ENCODE results near the gene HNRNPA3. TPM values are rescaled to one million over a fixed set of nuclear protein-coding genes. Genes with fewer than 3 reads are reported as not detected.
A peak's percentile ranks its signal among the peaks of the same experiment; 100 is the strongest.

The HNRNPA3 gene
- total and polyA plus RNA-seq, 10 of the 15 experiments (the other 5 are each of a cell fraction or from before 2014, with no cell fraction given) = 40.4 to 343 (median 206) TPM

DNA sequence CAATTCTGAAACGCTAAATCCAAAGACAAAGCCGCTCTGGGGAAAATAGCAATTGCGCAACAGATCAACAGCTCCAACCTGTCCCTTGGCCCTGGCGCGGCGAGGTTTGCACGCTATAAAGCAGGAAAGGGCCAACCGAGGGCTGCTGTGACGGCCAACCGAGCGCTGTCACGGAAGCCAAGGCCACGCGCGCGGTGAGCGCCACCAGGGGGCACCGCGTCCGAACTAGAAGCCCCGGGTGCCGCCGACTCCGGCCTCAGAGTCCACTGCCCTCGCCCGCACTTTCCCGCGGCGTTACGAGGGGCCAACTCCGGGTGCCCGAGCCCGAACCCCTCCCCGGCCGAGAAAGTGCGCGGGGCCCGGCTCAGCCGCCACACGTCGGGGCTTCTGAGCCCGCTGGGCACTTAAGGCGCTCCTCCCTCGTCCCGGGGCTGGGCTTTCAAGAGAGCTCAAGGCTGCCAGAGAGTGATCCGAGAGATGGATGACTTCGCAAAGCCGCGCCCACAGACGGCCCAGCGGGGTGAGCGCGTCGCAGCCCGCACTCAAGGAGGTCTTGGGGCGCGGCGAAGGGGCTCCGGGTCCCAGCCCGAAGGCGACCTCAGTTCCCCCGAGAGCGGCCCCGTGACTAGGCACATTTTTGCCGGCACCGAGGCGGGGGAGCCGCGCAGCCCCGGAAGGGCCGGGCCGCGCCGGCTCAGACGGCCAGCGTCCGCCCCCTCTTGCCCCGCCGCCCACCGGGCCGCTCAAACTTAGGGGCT, 51.0 kb downstream of the HNRNPA3 start (continued):
- TF ChIP-seq RFX5 (IDR thresholded peaks at IDR 0.05; ENCODE audit: low read depth, low read length) (no peak), MEF2B (IDR thresholded peaks at IDR 0.05; ENCODE audit: partially characterized antibody, poor library complexity, severe bottlenecking) (peak; percentile 27), IKZF2 (IDR thresholded peaks at IDR 0.05) (peak; percentile 87 to 88), TBL1XR1 (IDR thresholded peaks at IDR 0.05; ENCODE audit: low read depth, low read length) (peak; percentile 77), EP300 (IDR thresholded peaks at IDR 0.05; ENCODE audit: borderline replicate concordance in 1 of 2, control insufficient read depth in 1 of 2, low read depth in 2 of 2, low read length in 2 of 2) (peak; percentile 90 to 93), ZNF217 (IDR thresholded peaks at IDR 0.05) (no peak), HDGF (IDR thresholded peaks at IDR 0.05) (peak; percentile 54; the same call in 1 of the 2 replicates), NFYA (IDR thresholded peaks at IDR 0.05; ENCODE audit: borderline replicate concordance, low read depth, low read length) (no peak), MEF2A (IDR thresholded peaks at IDR 0.05; ENCODE audit: insufficient read depth, low read depth, low read length) (no peak), RELA (IDR thresholded peaks at IDR 0.05; ENCODE audit: borderline replicate concordance, partially characterized antibody) (peak; percentile 89), ESRRA (IDR thresholded peaks at IDR 0.05; ENCODE audit: low read length) (0 out of 2 replicates have a peak, but pooled peaks have one; percentile 16)
- TF ChIP-seq, protein P1, sequence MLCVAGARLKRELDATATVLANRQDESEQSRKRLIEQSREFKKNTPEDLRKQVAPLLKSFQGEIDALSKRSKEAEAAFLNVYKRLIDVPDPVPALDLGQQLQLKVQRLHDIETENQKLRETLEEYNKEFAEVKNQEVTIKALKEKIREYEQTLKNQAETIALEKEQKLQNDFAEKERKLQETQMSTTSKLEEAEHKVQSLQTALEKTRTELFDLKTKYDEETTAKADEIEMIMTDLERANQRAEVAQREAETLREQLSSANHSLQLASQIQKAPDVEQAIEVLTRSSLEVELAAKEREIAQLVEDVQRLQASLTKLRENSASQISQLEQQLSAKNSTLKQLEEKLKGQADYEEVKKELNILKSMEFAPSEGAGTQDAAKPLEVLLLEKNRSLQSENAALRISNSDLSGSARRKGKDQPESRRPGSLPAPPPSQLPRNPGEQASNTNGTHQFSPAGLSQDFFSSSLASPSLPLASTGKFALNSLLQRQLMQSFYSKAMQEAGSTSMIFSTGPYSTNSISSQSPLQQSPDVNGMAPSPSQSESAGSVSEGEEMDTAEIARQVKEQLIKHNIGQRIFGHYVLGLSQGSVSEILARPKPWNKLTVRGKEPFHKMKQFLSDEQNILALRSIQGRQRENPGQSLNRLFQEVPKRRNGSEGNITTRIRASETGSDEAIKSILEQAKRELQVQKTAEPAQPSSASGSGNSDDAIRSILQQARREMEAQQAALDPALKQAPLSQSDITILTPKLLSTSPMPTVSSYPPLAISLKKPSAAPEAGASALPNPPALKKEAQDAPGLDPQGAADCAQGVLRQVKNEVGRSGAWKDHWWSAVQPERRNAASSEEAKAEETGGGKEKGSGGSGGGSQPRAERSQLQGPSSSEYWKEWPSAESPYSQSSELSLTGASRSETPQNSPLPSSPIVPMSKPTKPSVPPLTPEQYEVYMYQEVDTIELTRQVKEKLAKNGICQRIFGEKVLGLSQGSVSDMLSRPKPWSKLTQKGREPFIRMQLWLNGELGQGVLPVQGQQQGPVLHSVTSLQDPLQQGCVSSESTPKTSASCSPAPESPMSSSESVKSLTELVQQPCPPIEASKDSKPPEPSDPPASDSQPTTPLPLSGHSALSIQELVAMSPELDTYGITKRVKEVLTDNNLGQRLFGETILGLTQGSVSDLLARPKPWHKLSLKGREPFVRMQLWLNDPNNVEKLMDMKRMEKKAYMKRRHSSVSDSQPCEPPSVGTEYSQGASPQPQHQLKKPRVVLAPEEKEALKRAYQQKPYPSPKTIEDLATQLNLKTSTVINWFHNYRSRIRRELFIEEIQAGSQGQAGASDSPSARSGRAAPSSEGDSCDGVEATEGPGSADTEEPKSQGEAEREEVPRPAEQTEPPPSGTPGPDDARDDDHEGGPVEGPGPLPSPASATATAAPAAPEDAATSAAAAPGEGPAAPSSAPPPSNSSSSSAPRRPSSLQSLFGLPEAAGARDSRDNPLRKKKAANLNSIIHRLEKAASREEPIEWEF (IDR thresholded peaks at IDR 0.05; ENCODE audit: insufficient replicate concordance, low read depth, low read length) = no peak
- TF ChIP-seq, protein P2, sequence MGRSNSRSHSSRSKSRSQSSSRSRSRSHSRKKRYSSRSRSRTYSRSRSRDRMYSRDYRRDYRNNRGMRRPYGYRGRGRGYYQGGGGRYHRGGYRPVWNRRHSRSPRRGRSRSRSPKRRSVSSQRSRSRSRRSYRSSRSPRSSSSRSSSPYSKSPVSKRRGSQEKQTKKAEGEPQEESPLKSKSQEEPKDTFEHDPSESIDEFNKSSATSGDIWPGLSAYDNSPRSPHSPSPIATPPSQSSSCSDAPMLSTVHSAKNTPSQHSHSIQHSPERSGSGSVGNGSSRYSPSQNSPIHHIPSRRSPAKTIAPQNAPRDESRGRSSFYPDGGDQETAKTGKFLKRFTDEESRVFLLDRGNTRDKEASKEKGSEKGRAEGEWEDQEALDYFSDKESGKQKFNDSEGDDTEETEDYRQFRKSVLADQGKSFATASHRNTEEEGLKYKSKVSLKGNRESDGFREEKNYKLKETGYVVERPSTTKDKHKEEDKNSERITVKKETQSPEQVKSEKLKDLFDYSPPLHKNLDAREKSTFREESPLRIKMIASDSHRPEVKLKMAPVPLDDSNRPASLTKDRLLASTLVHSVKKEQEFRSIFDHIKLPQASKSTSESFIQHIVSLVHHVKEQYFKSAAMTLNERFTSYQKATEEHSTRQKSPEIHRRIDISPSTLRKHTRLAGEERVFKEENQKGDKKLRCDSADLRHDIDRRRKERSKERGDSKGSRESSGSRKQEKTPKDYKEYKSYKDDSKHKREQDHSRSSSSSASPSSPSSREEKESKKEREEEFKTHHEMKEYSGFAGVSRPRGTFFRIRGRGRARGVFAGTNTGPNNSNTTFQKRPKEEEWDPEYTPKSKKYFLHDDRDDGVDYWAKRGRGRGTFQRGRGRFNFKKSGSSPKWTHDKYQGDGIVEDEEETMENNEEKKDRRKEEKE (IDR thresholded peaks at IDR 0.05) = no peak
- TF ChIP-seq, protein P3, sequence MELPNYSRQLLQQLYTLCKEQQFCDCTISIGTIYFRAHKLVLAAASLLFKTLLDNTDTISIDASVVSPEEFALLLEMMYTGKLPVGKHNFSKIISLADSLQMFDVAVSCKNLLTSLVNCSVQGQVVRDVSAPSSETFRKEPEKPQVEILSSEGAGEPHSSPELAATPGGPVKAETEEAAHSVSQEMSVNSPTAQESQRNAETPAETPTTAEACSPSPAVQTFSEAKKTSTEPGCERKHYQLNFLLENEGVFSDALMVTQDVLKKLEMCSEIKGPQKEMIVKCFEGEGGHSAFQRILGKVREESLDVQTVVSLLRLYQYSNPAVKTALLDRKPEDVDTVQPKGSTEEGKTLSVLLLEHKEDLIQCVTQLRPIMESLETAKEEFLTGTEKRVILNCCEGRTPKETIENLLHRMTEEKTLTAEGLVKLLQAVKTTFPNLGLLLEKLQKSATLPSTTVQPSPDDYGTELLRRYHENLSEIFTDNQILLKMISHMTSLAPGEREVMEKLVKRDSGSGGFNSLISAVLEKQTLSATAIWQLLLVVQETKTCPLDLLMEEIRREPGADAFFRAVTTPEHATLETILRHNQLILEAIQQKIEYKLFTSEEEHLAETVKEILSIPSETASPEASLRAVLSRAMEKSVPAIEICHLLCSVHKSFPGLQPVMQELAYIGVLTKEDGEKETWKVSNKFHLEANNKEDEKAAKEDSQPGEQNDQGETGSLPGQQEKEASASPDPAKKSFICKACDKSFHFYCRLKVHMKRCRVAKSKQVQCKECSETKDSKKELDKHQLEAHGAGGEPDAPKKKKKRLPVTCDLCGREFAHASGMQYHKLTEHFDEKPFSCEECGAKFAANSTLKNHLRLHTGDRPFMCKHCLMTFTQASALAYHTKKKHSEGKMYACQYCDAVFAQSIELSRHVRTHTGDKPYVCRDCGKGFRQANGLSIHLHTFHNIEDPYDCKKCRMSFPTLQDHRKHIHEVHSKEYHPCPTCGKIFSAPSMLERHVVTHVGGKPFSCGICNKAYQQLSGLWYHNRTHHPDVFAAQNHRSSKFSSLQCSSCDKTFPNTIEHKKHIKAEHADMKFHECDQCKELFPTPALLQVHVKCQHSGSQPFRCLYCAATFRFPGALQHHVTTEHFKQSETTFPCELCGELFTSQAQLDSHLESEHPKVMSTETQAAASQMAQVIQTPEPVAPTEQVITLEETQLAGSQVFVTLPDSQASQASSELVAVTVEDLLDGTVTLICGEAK (IDR thresholded peaks at IDR 0.05; ENCODE audit: borderline replicate concordance) = no peak
- TF ChIP-seq, protein P4, sequence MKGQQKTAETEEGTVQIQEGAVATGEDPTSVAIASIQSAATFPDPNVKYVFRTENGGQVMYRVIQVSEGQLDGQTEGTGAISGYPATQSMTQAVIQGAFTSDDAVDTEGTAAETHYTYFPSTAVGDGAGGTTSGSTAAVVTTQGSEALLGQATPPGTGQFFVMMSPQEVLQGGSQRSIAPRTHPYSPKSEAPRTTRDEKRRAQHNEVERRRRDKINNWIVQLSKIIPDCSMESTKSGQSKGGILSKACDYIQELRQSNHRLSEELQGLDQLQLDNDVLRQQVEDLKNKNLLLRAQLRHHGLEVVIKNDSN (IDR thresholded peaks at IDR 0.05; ENCODE audit: borderline replicate concordance, extremely low read length, insufficient read depth, low read depth, low read length) = peak; percentile 33
